PC-9 (cell line): Measurements from ENCODE around the gene MRPL18.

ENCODE experiments used
- CTCF ChIP-seq: fragments of 200-600 bp; sonication (generic); conservative IDR thresholded peaks from 2 replicates; pipeline ENCODE4 v1.6.1; 2017; ENCODE audit warnings: mixed run types, antibody characterized with exemption, mild to moderate bottlenecking, moderate library complexity
- EZH2 ChIP-seq: fragments of 200-600 bp; sonication (generic); IDR thresholded peaks from 2 replicates; pipeline ENCODE4 v1.8.0; 2017; ENCODE audit warnings: antibody characterized with exemption, low read depth

- TF ChIP-seq CTCF (no peak), EZH2 (no peak)
Observed at GRCh38 chr6:159805440-159806020, 15.3 kb downstream of the MRPL18 start.
